H1 (cell line): ENCODE results near the gene GRB7. TPM values are rescaled to one million over a fixed set of nuclear protein-coding genes. Genes with fewer than 3 reads are reported as not detected.
A peak's percentile ranks its signal among the peaks of the same experiment; 100 is the strongest.

Experiments used
- CHD2 ChIP-seq: IDR thresholded peaks from 2 replicates; pipeline ENCODE4 v1.6.1; 2012; ENCODE audit warnings: low read length, improper control_type of control experiment
- CHD7 ChIP-seq: fragments of 300-600 bp; sonication (generic); IDR thresholded peaks from 2 replicates; pipeline ENCODE4 v1.7.1; 2012; ENCODE audit warnings: low read length, moderate library complexity, mild to moderate bottlenecking, inconsistent platforms; ENCODE audit not compliant: insufficient replicate concordance
- CTBP2 ChIP-seq: IDR thresholded peaks from 2 replicates; pipeline ENCODE4 v1.7.0; 2011; ENCODE audit warnings: borderline replicate concordance, mild to moderate bottlenecking, moderate library complexity, mixed read lengths, low read length; ENCODE audit not compliant: insufficient read depth, insufficient read length
- EGR1 ChIP-seq: IDR thresholded peaks from 2 replicates; pipeline ENCODE4 v1.6.1; 2011; ENCODE audit warnings: low read depth, low read length, borderline replicate concordance
- POU5F1 ChIP-seq: IDR thresholded peaks from 2 replicates; pipeline ENCODE4 v1.6.1; 2011; ENCODE audit warnings: low read depth, mild to moderate bottlenecking, low read length, moderate library complexity
- RXRA ChIP-seq: IDR thresholded peaks from 2 replicates; pipeline ENCODE4 v1.6.1; 2011; ENCODE audit warnings: low read depth, mild to moderate bottlenecking, low read length, moderate library complexity; ENCODE audit not compliant: insufficient read depth
- SIX5 ChIP-seq: IDR thresholded peaks from 2 replicates; pipeline ENCODE4 v1.6.1; 2011; ENCODE audit warnings: mild to moderate bottlenecking, low read depth, low read length
- SP4 ChIP-seq: IDR thresholded peaks from 2 replicates; pipeline ENCODE4 v1.6.1; 2012; ENCODE audit warnings: low read length, inconsistent platforms
- SRF ChIP-seq: IDR thresholded peaks from 2 replicates; pipeline ENCODE4 v1.6.1; 2011; ENCODE audit warnings: mild to moderate bottlenecking, low read depth, low read length, moderate library complexity
- TCF12 ChIP-seq: IDR thresholded peaks from 2 replicates; pipeline ENCODE4 v1.6.1; 2011; ENCODE audit warnings: low read depth, mild to moderate bottlenecking, low read length
- polyA plus RNA-seq, 7 experiments: library from polyadenylated mRNA; depleted of rRNA in 3 of 7; stranded (reverse) in 5 of 7; unstranded in 2 of 7; fragments of >200 nt in 5 of 7; fragments of 200-250 nt in 2 of 7; gene quantifications; 1 replicate in 5 of 7; 2 replicates in 1 of 7; 4 replicates in 1 of 7; pipeline versions ENCODE4 v1.2.1 to v1.2.3, GENCODE V29; 2011 to 2013; ENCODE audit warnings: missing spikeins in 2 of 7, mixed read lengths in 2 of 7
- total RNA-seq: library from RNA; stranded (reverse); fragmentation: NEBNext Ultra II Directional; extraction: Animal tissue kit (Norgen Biotek cat#: 25700); gene quantifications from 2 replicates; pipeline ENCODE4 v1.2.1, GENCODE V29; 2021
- TF ChIP-seq, protein P1 (sequence below): IDR thresholded peaks from 2 replicates; pipeline ENCODE4 v1.6.1; 2011; ENCODE audit warnings: low read depth, mild to moderate bottlenecking, low read length; ENCODE audit not compliant: insufficient read depth
- TF ChIP-seq, protein P2 (sequence below): IDR thresholded peaks from 2 replicates; pipeline ENCODE4 v1.6.1; 2012; ENCODE audit warnings: inconsistent platforms

Gene GRB7
- total and polyA plus RNA-seq, 2 of the 8 experiments (the other 6 are each of a cell fraction or from before 2014, with no cell fraction given) = 32.2 to 41.5 TPM

DNA sequence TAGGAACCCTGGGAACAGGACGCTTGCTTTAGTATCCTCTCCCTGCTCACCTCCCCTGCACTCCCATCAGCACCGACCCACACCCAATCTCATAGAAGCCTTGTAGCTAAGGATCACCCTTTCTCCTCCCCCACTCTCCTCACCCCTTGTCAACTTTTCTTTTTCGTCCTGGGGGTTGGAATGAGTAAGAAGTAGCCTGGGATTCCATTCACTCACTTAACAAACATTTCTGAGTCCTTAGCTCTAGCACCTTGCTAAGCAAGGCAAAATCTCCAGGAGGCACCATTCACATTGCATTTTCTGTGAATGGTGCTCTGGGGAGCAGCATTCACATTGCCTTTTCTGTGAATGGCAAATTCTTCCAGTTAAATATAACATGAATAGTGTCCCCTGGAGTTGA is 48.8 kb upstream of the GRB7 start (continued):
- TF ChIP-seq, protein P1, sequence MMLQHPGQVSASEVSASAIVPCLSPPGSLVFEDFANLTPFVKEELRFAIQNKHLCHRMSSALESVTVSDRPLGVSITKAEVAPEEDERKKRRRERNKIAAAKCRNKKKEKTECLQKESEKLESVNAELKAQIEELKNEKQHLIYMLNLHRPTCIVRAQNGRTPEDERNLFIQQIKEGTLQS = no peak
- TF ChIP-seq CHD7 = peak; percentile 88
- no peak for TF ChIP-seq SP4
- no peak for TF ChIP-seq TCF12
- TF ChIP-seq RXRA = no peak
- no peak for TF ChIP-seq POU5F1
- TF ChIP-seq CHD2 = 0 out of 2 replicates have a peak, but pooled peaks have one; percentile 41
- no peak for TF ChIP-seq CTBP2
- TF ChIP-seq EGR1 = no peak
- TF ChIP-seq SIX5 = no peak
- TF ChIP-seq, protein P2, sequence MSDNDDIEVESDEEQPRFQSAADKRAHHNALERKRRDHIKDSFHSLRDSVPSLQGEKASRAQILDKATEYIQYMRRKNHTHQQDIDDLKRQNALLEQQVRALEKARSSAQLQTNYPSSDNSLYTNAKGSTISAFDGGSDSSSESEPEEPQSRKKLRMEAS = 0 out of 2 replicates have a peak, but pooled peaks have one; percentile 14
- TF ChIP-seq SRF = no peak
